SHP77 treated with DMSO at 0.1 percent for 48 hours (cell line): ENCODE measurements around the gene SLC30A1.
A peak's percentile ranks its signal among the peaks of the same experiment; 100 is the strongest.
"Not testable (repeated sequence)": the region's sequence is repeated elsewhere in the genome, so short reads cannot be mapped to it uniquely, and the experiment has no call there.

Source experiments
- DNase-seq: peaks from one replicate; lab custom pipeline; 2025; lab: John Stamatoyannopoulos, UW

SLC30A1 gene, protein sequence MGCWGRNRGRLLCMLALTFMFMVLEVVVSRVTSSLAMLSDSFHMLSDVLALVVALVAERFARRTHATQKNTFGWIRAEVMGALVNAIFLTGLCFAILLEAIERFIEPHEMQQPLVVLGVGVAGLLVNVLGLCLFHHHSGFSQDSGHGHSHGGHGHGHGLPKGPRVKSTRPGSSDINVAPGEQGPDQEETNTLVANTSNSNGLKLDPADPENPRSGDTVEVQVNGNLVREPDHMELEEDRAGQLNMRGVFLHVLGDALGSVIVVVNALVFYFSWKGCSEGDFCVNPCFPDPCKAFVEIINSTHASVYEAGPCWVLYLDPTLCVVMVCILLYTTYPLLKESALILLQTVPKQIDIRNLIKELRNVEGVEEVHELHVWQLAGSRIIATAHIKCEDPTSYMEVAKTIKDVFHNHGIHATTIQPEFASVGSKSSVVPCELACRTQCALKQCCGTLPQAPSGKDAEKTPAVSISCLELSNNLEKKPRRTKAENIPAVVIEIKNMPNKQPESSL

DNA sequence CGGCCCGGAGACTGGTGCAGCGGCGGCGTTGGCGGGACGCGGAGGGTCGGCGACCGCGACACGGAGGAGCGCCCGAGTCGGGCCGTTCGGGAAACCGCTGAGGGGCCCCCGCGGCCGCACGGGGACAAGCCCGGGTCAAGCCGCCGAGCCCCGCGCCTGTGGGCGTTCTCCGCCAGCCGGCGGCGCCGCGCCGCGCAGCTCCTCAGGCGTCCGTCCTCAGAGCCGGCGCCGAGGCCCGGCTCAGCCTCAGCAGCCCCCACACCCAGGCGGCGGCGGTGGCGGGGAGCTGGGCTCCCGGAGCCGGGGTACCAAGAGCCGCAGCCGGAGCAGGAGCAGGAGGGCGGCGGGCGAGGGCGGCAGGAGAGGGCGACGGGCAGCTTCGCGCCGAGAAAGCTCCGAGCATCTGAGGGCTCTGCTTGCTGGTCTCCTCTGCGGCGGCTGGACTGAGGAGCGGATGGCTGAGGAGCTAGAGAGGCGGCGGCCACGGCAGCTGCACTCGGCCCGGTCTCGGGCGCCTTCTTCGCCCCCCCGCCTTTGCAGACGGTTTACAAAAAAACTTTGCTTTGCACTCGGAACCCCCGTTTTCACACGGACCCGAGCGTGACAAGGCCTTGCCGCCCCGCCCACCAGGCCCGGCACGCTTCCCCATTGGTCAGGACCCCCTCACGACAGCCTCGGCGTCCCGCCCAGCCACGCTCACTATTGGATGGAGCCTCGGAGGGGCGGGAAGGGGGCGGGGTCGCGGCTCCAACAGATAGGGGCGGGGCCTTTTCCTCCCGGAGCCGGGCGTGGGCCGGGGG, at the start of gene SLC30A1:
Gene SLC30A1 (minus strand): TSS at position 522 of the 800 bp plus-strand sequence. CDS start 549 bp downstream, outside the sequence.
- peak; percentile 66 for DNase-seq

GRCh38 chr1:211628417-211628816, 49.5 kb upstream of the SLC30A1 start:
- no peak for DNase-seq

GRCh38 chr1:211627259-211627658, 48.3 kb upstream of the SLC30A1 start:
- DNase-seq: no peak

DNA sequence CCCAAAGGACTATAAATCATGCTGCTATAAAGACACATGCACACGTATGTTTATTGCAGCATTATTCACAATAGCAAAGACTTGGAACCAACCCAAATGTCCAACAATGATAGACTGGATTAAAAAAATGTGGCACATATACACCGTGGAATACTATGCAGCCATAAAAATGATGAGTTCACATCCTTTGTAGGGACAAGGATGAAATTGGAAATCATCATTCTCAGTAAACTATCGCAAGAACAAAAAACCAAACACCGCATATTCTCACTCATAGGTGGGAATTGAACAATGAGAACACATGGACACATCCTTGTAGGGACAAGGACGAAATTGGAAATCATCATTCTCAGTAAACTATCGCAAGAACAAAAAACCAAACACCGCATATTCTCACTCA, 46.9 kb upstream of the SLC30A1 start:
- DNase-seq: not testable (repeated sequence)

DNA sequence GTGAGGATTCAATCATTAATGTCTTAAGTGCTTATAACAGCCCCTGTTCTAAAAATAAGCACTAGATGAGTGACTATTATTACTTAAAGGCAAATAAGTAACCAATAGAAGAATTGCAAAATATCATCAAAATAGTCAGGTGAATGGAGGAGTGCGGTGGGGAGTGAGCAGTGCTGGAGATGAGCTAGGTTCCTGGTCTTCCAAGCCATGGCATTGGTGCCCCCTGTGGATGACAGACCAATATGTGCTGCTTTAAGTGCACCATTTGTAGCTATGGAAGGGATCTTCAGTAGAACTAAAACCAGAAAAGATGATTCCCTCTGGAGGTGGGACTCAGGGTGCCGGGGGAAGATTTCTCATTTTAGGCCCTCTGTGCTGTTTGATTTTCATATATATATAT, 46.1 kb upstream of the SLC30A1 start:
- no peak for DNase-seq

DNA sequence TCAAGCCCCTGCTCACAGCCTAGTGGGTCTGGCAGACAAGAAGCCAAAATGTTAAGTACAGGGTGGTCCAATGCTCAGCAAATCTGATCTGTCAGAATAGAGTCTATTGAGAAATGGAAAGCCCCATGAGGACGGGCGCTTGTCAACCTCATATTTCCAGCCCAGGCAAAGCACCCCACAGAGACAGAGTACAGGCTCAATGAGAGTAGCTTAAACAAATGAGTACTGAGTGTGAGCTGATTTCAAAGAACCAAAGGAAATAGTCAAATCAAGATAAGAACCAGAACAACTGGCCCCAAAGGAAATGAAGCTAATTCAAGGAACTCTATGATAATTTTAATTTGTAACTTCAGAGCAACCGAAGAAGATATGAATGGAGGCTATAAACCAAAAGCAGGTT, 44.6 kb upstream of the SLC30A1 start:
- no peak for DNase-seq

GRCh38 chr1:211621447-211622198, 42.7 kb upstream of the SLC30A1 start:
- no peak for DNase-seq

GRCh38 chr1:211620097-211620496, 41.1 kb upstream of the SLC30A1 start:
- DNase-seq: no peak

DNA sequence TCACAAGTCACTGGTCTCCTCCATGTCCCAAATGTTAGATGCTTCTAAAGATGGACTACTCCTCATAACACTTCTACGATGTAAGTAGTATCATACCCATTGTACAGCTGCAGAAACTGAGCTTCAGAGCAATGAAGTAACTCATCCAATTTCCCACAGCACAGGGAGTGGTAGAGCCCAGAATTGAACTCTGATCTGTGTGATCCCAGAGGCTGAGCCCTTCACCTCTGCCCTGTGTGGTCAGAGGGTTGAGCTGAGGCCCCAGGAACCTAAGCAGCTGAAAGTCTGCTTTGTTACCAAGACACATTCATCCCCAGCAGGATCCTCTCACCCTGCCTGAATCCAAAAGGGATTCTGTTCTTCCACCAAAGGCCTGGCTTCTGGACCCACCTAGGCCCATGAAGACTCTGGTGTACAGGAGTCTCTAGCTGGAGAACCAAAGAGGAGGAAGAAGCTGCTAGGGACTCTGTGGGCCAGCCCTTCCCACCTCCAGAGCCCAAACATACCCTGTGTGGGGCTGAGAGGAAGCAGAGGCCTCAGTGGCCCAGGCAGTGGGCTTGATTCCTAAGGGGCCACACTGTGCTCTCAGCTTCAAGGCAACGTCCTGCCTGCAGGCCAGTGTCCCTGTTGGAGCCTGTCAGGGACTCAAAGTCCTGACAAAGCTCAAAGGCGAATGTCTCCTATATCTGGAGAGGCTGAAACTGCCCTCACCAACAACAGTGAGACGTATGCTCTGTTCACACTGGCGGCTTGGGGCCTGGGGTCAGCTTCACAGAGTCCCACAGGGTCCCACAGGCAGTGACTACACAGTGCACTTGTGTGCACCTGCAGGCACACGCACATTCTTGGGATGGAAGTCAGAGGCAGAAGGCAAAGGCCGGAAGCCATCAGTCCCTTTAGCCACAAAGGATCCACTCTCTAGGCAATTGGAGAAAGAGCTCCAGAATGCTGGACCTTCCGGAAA, 40.4 kb upstream of the SLC30A1 start:
- DNase-seq: no peak

GRCh38 chr1:211616965-211617297, 38.0 kb upstream of the SLC30A1 start:
- DNase-seq: no peak

DNA sequence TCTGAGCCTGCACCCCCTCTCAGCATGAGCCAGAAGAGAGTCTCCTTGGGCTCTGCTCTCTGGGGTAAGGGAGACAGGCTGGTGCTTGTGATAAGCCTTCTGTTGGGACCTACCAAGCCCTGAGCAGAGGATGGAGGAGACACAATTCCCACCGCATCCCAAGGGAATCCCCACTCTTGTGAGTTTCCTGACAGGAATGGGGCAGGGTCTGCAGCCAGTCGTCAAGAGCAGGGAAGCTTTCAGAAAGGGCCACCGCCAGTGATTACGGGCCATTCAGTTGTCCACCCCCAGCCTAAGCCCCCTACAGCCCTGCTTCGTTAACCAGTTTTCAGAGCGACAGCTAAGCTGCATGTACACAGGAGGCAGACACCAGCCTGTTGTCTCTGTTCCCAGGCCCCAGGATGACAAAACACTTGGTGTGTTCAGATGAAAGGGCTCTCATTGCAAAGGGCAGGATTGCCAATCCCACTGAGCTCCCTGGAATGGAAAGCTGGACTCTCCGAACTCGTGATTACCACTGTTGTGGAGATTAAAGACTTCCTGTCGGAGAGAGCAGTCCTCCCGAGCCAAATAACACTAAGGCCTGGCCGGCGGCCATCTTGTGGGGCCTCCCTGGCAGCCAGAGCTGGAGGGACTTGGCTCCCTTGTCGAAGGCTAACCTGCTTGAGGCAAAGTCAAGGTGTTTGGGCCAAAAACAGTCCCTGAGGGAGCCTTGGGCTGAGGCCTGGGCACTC, 37.4 kb upstream of the SLC30A1 start:
- no peak for DNase-seq

- DNase-seq: no peak
Observed at GRCh38 chr1:211614615-211615014, 35.7 kb upstream of the SLC30A1 start.

- no peak for DNase-seq
Observed at GRCh38 chr1:211613951-211614350, 35.0 kb upstream of the SLC30A1 start.

GRCh38 chr1:211613108-211613947, 34.4 kb upstream of the SLC30A1 start:
- DNase-seq: no peak

DNA sequence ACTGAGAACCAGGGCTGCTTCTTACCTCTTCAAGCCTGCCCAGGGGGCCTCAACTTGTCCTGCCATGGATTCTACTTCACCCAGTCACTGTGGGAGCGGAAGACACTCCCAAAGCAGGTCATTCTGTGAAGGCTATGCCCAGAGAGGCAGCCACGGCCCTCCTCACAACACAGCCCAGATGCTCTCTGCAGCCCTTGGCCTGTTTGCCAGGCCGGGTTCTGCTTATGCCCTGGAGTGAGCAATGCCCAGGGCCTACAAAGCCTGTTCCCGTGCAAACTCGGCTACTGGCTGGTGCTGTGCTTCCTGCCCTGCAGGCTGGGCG, 33.8 kb upstream of the SLC30A1 start:
- no peak for DNase-seq

- DNase-seq: no peak
Observed at GRCh38 chr1:211611818-211612217, 32.9 kb upstream of the SLC30A1 start.

DNA sequence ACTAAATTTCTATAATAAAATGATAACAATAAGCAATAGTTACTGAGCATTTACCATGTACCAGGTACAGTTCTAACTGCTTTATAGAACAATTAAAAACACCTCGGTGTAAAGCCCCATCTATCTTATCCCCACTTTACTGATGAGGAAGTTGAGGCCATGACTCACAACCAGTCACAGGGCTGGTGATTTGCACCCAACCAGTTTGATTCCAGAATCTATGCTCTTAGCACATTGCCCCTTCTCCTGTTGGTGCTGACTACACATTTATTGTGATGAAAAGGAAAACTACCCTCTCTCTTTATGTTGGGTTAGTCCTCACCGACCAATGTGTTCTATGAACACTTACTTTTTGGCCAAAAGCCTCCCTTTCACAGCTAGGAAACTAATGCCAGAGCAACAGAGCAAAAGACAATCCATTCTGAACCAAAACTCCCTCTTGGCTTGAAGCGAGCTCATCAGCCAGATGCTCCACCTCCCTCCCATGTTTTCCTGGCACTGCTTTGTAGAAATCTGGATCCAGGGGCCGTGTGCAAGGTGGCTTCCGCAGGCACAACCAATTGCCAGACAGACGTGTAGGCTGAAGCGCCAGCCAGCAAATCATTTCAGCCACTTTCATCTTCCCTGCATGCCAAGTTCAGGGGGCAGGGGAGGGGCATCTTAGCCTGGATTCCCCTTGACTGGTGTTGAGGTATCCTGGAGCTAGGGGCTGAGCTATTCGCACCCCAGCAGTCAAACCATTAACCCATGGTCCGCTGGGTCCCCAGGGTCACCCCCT, 32.0 kb upstream of the SLC30A1 start:
- DNase-seq: peak; percentile 46

GRCh38 chr1:211609120-211610024, 30.4 kb upstream of the SLC30A1 start:
- DNase-seq: no peak
